ENCODE data around the gene PIEZO1.

- no peak for TF ChIP-seq CTCF (IDR thresholded peaks at IDR 0.05)
- TF ChIP-seq POLR2A (IDR thresholded peaks at IDR 0.05) = no peak
These were observed 113.2 kb downstream of the PIEZO1 start for GRCh38 chr16:88671806-88672205.
